HG03045 (cell line): ENCODE data around the gene JPH4.
A peak's percentile ranks its signal among the peaks of the same experiment; 100 is the strongest.

Experiments
- ATAC-seq: cut with Tn5 transposase; IDR thresholded peaks from one replicate; pipeline ENCODE4 v1.9.1; 2021; ENCODE audit warnings: mild to moderate bottlenecking, moderate library complexity; ENCODE audit not compliant: unreplicated experiment

JPH4 gene

GRCh38 chr14:23580948-23581281, 2.3 kb upstream of the JPH4 start:
- ATAC-seq, result no peak

GRCh38 chr14:23580152-23580926, 1.7 kb upstream of the JPH4 start:
- no peak for ATAC-seq

- ATAC-seq, result no peak
These were observed 1.1 kb upstream of the JPH4 start for GRCh38 chr14:23579739-23580138.

- no peak for ATAC-seq
These were observed 681 bp upstream of the JPH4 start for GRCh38 chr14:23579311-23579630.

GRCh38 chr14:23577710-23578392, 739 bp downstream of the JPH4 start:
- no peak for ATAC-seq

GRCh38 chr14:23577004-23577681, 1.4 kb downstream of the JPH4 start:
- ATAC-seq, result no peak

- no peak for ATAC-seq
These were observed 5.1 kb downstream of the JPH4 start for GRCh38 chr14:23573384-23574015.

GRCh38 chr14:23572836-23573235, 5.8 kb downstream of the JPH4 start:
- ATAC-seq, result no peak

- ATAC-seq, result no peak
These were observed 6.1 kb downstream of the JPH4 start for GRCh38 chr14:23572524-23572828.

- ATAC-seq, result no peak
These were observed 6.7 kb downstream of the JPH4 start for GRCh38 chr14:23571701-23572523.

GRCh38 chr14:23570806-23571483, 7.6 kb downstream of the JPH4 start:
- ATAC-seq, result no peak

- ATAC-seq, result no peak
These were observed 9.0 kb downstream of the JPH4 start for GRCh38 chr14:23569443-23570151.

GRCh38 chr14:23568600-23569331, 9.8 kb downstream of the JPH4 start:
- no peak for ATAC-seq

- no peak for ATAC-seq
These were observed 10.5 kb downstream of the JPH4 start for GRCh38 chr14:23568021-23568599.

GRCh38 chr14:23567186-23568020, 11.2 kb downstream of the JPH4 start, which contains the start of gene AP1G2:
Gene AP1G2 (minus strand): TSS chr14:23567791. CDS start chr14:23567314, 477 bp downstream.
- ATAC-seq, result peak; percentile 93

GRCh38 chr14:23566778-23567185, 11.8 kb downstream of the JPH4 start:
- peak; percentile 2 for ATAC-seq

GRCh38 chr14:23566112-23566777, 12.3 kb downstream of the JPH4 start:
- no peak for ATAC-seq
